OCI-LY1 (cell line): ENCODE results near the gene SLC23A2.

Experiments
- EZH2 ChIP-seq: fragments of 200-600 bp; sonication (generic), shearing (Covaris generic); IDR thresholded peaks from 2 replicates; pipeline ENCODE4 v1.8.0; 2017; ENCODE audit warnings: borderline replicate concordance, mixed run types, mild to moderate bottlenecking, antibody characterized with exemption, low read length, moderate library complexity, mixed read lengths
- TF ChIP-seq, protein P1 (sequence below): fragments of 200-600 bp; sonication (generic), shearing (Covaris generic); IDR thresholded peaks from 2 replicates; pipeline ENCODE4 v1.5.1; 2017; ENCODE audit warnings: mild to moderate bottlenecking, antibody characterized with exemption, low read length, moderate library complexity, mixed read lengths

DNA sequence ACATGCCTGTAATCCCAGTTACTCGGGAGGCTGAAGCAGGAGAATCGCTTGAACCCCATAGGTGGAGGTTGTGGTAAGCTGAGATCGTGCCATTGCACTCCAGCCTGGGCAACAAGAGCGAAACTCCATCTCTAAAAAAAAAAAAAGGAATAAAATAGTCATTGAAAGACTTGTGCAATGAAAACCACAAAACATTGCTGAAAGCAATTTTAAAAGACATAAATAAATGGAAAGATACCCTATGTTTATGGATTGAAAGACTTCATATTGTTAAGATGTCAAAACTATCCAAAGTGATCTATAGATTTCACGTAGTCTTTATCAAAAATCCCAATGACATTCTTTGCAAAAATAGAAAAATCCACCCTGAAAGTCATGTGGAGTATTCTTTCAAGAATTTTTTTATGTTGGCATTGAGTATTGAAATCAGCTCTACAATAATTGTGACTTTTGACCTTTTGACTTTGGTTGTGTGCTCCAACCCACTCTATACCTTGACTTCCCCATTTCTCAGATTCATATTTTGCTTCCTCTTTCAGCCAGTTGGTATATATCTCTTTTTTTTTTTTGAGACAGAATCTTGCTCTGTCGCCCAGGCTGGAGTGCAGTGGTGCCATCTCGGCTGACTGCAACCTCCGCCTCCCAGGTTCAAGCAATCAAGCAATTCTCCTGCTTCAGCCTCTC, 45.5 kb upstream of the SLC23A2 start:
- TF ChIP-seq, protein P1, sequence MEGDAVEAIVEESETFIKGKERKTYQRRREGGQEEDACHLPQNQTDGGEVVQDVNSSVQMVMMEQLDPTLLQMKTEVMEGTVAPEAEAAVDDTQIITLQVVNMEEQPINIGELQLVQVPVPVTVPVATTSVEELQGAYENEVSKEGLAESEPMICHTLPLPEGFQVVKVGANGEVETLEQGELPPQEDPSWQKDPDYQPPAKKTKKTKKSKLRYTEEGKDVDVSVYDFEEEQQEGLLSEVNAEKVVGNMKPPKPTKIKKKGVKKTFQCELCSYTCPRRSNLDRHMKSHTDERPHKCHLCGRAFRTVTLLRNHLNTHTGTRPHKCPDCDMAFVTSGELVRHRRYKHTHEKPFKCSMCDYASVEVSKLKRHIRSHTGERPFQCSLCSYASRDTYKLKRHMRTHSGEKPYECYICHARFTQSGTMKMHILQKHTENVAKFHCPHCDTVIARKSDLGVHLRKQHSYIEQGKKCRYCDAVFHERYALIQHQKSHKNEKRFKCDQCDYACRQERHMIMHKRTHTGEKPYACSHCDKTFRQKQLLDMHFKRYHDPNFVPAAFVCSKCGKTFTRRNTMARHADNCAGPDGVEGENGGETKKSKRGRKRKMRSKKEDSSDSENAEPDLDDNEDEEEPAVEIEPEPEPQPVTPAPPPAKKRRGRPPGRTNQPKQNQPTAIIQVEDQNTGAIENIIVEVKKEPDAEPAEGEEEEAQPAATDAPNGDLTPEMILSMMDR, result no peak
- TF ChIP-seq EZH2, result no peak
